ENCODE measurements around the gene COMMD10.
"Not testable (repeated sequence)": the region's sequence is repeated elsewhere in the genome, so short reads cannot be mapped to it uniquely, and the experiment has no call there.

The COMMD10 gene

GRCh38 chr5:116084871-116085715 lies at the start of gene COMMD10:
Gene COMMD10 (plus strand): TSS chr5:116085025.
- peak; percentile 78 for DNase-seq

DNA sequence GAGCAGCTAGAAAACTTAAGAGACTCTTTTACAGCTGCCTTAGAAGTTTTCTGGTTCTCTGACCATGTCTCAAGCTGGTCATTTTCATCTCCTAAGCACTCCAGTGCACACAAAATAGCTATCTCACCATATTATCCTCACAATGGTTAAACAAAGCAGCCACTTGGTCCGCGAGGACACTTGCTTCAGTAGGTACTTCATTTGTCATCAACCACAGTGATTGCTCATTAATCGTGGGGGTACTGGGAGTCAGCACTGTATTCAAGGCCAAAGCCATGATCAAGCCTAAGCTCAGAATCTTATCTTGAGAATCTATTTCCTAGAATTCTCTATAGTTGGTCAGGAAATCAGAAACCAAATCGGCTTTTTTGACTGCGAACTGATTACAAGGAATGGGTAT lies 49.7 kb upstream of the COMMD10 start:
- no peak for DNase-seq

GRCh38 chr5:116037236-116037822 lies 47.5 kb upstream of the COMMD10 start:
- DNase-seq: no peak

- no peak for DNase-seq
These were observed 46.0 kb upstream of the COMMD10 start for GRCh38 chr5:116038817-116039216.

- DNase-seq: no peak
These were observed 42.5 kb upstream of the COMMD10 start for GRCh38 chr5:116042375-116042774.

DNA sequence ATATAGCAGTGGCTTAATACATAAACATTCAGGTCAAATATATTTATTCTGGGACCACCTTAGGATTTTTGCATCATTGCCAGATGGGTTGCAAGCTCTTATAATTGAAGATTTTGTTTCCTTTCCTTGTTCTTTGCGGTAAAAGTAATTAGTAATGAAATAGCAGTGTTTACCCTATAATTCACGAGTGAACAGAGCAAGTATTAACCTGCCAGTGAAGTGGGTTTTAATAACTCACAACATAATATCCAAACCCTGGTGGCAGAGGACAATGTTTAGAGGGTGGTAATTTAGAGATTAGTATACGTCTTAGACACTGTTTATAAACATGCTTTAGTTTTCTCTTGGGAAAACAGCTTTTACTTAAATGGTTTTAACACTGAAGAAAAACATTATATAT lies 40.8 kb upstream of the COMMD10 start:
- DNase-seq: no peak

- no peak for DNase-seq
These were observed 39.0 kb upstream of the COMMD10 start for GRCh38 chr5:116045821-116046220.

DNA sequence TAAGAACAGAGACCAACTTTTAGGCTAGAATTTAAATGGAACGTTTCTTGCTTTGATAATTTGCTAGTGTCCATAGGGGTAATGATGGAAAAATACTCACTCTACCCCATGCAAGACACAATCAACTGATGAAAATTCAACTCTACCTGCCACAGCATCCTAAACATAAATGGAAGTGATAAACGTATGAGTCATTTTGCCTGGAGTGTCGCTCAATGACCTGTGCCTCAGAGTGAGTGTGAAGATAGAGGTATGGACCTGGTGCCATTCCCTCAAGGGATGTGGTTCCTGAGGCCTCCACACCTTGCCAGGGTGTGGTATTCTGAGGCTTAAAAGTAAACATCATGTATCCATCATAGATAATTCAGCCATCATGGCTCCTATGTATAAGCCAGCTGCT lies 38.6 kb upstream of the COMMD10 start:
- DNase-seq: no peak

- no peak for DNase-seq
These were observed 38.0 kb upstream of the COMMD10 start for GRCh38 chr5:116046823-116047222.

GRCh38 chr5:116058346-116058936 lies 26.4 kb upstream of the COMMD10 start:
- DNase-seq: no peak

- no peak for DNase-seq
These were observed 22.5 kb upstream of the COMMD10 start for GRCh38 chr5:116062352-116062751.

DNA sequence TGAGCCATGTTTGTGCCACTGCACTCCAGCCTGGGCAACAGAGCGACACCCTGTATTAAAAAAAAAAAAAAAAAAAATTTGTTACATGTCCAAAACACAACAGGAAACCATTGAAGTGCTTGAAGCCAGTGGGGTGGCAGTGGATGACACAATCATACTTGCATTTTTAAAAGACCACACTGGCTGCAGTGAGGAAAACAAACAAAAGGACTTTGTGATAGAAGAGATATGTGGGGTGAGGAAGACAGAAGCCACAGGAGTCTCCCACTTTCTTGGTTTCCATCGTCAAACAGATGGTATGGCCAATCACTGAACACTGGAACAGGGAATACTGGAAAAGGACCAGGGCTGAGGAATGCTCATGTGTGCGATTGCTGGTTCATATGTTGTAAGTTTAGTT lies 20.9 kb upstream of the COMMD10 start:
- DNase-seq: no peak

DNA sequence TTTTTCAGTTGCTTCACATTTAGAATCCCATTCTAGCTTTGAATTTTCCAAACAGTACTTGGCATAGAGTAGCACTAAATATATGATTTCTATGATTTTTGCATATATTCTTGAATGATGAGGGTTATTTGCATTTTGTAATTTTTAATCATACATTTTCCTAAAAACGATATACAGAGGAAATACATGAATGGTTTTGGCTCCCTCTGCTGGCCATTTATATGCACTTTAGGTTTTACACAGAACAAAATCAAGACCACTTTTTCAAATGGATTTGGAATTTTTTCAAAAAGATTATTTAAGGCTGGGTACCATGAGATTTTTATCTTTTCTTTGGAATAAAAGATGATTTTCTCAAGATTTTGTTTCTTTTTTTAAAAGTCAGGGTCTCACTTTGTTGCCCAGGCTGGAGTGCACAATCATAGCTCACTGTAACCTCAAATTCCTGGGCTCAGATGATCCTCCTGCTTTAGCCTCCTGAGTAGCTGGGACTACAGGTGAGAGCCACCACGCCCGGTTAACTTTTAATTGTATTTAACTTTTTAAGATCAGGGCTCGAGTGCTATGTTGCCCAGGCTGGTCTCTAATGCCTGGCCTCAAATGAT lies 16.7 kb upstream of the COMMD10 start:
- peak; percentile 56 for DNase-seq

DNA sequence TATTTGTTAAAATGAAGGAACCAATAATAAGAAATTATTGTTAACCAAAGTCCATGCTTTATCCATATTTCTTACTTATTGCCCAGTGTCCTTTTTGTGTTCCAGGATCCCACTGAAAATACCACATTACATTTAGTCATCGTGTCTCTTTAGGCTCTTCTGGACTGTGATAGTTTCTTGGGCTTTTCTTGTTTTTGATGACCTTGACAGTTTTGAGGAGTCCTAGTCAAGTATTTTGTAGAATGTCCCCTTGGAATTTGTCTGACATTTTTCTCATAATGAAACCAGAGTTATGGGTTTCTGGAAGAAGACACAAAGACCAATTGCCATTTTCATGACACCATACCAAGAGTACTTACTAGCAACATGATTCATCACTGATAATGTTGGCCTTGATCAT lies 13.6 kb upstream of the COMMD10 start:
- no peak for DNase-seq

GRCh38 chr5:116075191-116075831 lies 9.5 kb upstream of the COMMD10 start:
- DNase-seq: no peak

- no peak for DNase-seq
These were observed 8.3 kb upstream of the COMMD10 start for GRCh38 chr5:116076496-116076895.

GRCh38 chr5:116078199-116078598 lies 6.6 kb upstream of the COMMD10 start:
- no peak for DNase-seq

DNA sequence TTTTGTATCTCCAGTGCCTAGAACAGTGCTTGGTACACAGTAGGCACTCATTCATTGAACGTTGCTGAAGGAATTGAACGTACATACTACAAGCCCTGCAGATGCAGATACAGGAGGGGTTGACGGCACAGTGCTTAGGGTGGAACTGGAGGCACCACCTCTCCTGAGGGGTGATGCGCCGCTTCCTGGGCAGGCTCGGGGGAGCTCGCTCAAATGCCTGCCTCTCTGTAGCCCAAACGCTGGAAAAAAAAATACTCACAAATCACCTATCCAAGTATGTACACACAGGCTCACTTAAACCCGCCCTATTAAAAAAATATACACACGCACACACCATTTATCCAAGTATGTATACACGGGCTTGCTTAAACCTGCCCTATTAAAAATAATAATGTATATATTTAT lies 536 bp upstream of the COMMD10 start:
- peak; percentile 43 for DNase-seq

DNA sequence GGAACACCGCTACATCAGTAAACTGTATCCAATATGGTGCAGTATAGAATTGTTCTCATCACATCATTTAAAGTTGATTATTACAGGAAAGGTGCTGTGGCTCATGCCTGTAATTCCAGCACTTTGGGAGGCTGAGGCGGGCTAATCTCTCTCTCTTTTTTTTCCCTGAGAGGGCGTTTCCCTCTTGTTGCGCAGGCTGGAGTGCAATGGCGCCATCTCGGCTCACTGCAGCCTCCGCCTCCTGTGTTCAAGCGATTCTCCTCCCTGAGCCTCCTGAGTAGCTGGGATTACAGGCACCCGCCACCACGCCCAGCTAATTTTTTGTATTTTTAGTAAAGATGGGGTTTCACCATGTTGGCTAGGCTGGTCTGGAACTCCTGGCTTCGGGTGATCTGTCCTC lies 1.5 kb downstream of the COMMD10 start:
- not testable (repeated sequence) for DNase-seq

- no peak for DNase-seq
These were observed 3.2 kb downstream of the COMMD10 start for GRCh38 chr5:116088062-116088461.

DNA sequence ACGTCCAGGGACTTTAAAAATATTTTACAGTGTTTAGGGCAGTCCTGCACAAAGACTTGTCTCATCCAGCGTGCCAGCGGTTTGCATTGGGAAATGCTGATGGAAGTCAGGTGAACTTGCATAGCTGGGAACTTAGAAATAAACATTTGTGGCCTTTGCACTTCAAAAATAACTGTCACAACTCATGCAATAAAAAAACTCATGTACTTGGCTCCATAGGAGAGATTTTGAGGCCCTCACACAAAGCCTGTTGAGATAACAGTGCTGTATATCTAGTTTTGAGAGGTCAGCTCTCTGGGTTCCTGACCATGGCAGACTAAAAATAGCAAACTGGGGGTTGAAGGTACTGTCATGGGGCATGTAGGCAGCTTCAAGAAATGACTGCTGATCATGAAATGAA lies 5.5 kb downstream of the COMMD10 start:
- no peak for DNase-seq

- no peak for DNase-seq
These were observed 6.6 kb downstream of the COMMD10 start for GRCh38 chr5:116091416-116091815.

DNA sequence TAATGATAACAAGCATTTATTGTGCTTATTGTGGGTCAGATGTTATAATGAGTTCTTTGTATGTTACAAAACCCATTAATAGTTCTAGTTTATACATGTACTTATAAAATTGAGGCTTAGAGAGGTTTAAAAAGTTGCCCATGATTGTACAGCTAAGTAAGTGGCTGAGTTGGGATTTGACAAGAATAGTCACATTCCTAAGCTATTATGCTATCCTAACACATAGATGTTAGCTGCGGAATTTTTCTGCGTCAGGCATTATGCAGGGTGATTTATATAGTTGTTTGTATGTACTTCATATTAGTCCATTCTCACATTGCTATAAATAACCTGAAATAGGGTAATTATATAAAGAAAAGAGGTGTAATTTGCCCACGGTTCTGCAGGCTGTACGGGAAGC lies 12.5 kb downstream of the COMMD10 start:
- DNase-seq: no peak

All from CD4-positive, alpha-beta T cell treated with Interleukin-17A for 4 hours (primary cell).